PC-9 (cell line): ENCODE measurements around the gene ZBTB7C.

Experiments used
- EZH2 ChIP-seq: fragments of 200-600 bp; sonication (generic); IDR thresholded peaks from 2 replicates; pipeline ENCODE4 v1.8.0; 2017; ENCODE audit warnings: antibody characterized with exemption, low read depth
- TF ChIP-seq, protein P1 (sequence below): fragments of 200-600 bp; sonication (generic); conservative IDR thresholded peaks from 2 replicates; pipeline ENCODE4 v1.6.1; 2017; ENCODE audit warnings: mixed run types, antibody characterized with exemption, mild to moderate bottlenecking, moderate library complexity

DNA sequence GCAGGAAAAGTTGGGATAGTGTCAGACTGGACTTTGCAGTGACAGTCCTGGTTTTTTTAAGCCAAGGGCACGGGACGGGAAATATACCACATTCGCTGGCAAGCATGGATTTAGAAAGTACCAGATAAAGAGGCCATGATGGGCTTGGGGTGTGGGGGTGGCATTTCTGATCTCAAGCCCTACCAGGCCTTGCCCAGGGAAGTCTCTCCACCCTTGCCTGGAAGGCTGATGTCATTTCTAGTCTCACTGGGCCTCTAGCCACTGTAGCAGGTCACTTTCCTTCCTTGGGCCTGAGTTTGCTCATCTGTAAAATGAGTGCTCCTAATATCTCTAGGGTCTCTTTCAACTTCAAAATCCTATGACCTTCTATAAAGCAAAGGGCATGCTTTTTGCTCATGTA, 1.8 kb downstream of the ZBTB7C start:
- TF ChIP-seq, protein P1, sequence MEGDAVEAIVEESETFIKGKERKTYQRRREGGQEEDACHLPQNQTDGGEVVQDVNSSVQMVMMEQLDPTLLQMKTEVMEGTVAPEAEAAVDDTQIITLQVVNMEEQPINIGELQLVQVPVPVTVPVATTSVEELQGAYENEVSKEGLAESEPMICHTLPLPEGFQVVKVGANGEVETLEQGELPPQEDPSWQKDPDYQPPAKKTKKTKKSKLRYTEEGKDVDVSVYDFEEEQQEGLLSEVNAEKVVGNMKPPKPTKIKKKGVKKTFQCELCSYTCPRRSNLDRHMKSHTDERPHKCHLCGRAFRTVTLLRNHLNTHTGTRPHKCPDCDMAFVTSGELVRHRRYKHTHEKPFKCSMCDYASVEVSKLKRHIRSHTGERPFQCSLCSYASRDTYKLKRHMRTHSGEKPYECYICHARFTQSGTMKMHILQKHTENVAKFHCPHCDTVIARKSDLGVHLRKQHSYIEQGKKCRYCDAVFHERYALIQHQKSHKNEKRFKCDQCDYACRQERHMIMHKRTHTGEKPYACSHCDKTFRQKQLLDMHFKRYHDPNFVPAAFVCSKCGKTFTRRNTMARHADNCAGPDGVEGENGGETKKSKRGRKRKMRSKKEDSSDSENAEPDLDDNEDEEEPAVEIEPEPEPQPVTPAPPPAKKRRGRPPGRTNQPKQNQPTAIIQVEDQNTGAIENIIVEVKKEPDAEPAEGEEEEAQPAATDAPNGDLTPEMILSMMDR: no peak
- TF ChIP-seq EZH2: no peak
